IPS DF 4.7 (cell line): ENCODE results near the gene CSHL1.
"Not testable (repeated sequence)": the region's sequence is repeated elsewhere in the genome, so short reads cannot be mapped to it uniquely, and the experiment has no call there.

Source experiments
- DNase-seq: peaks from one replicate; pipeline ENCODE4 v3.0.0-alpha.2; 2013; ENCODE audit warnings: low spot score; ENCODE audit errors: extremely low read depth

Gene CSHL1

DNA sequence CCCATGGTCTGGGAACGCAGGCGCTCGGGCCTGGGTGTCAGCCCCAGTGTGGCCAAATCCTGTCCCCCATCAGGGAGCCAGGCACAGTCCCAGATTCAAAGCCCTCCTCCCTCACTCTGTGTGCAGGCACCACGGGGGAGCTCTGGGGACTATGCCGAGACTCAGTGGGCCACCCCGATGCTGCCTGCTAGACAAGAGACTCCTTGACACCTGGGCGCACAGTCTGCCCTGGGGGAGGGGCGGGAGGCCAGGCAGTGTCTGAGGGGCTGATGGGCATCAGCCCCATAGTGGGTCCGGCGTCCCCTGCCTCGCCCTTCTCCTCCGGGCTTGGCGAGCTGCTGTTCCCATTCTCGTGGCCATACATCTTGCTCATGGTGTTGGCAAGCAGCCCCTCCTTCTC lies 29.5 kb upstream of the CSHL1 start:
- no peak for DNase-seq

DNA sequence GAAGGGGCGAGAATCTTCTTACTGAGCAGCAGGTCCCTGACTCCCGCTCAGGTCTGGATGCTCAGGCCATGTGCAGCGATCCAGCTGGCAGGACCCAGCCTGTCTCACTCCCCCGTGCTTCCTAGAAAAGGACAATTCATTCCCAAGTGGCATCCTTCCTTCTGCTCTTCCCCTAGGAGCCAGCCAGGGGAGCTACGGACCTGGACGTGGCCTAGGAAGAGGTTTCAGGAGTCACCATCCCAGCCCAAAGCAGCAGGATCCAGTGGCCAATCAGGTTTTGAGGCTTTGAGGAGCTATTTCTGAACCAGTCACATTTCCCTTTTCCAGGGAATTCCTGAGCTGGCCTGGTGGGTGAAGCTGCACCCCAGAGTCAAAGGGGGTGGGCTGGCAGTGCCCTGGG lies 28.8 kb upstream of the CSHL1 start:
- no peak for DNase-seq

DNA sequence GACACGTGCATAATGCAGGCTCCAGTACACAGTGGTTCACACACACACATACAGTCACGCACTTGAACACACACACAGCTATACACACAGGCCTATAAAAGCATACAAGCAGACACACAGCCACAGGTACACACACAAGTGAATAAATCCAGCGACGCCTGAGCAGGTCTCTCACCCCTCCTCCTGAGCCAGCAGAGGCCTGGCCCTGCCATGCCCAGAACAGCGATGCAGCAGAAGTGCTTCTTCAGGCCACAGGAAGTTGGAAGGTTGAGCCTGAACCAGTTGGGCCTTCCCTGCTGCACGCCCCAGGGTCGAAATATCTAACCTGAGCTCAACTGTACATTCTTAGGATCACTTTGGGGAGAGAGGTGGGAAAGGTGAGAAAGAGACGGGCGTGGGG lies 28.3 kb upstream of the CSHL1 start:
- DNase-seq: no peak

DNA sequence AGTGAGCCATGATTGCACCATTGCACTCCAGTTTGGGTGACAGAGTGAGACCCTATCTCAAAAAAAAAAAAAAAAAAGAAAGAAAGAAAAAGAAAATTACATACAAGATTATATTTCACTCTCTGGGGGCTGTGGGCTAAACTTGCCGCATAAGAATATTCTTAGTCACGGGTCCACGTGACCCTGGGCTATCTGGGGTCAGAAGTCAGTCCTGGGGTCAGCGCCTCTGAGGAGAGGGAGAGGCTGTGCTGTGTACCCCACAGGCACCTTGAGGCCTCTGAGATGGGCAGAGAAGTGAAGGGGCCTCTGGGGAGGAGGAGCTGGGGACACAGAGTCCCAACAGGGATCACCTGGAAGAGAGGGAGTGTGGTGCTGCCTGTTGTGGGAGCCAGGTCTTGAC lies 26.9 kb upstream of the CSHL1 start:
- DNase-seq: no peak

DNA sequence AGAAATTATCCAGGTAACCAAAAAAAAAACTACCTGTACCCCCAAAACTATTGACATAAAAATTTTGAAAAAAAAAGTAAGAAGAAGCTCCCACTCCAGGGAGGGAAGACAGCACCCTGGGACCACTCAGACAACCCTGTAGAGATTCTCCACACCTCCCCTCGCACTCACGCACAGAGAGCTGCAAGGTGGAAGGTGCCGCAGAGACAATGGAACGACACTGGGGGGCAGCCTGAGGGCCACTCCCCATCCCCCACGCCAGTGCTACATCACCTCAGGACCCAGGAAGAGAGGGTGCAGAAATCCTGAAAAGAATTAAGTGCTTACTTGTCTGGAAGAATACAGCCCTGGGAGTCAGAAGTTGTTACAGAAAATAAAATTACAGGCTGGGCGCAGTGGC lies 26.3 kb upstream of the CSHL1 start:
- no peak for DNase-seq

DNA sequence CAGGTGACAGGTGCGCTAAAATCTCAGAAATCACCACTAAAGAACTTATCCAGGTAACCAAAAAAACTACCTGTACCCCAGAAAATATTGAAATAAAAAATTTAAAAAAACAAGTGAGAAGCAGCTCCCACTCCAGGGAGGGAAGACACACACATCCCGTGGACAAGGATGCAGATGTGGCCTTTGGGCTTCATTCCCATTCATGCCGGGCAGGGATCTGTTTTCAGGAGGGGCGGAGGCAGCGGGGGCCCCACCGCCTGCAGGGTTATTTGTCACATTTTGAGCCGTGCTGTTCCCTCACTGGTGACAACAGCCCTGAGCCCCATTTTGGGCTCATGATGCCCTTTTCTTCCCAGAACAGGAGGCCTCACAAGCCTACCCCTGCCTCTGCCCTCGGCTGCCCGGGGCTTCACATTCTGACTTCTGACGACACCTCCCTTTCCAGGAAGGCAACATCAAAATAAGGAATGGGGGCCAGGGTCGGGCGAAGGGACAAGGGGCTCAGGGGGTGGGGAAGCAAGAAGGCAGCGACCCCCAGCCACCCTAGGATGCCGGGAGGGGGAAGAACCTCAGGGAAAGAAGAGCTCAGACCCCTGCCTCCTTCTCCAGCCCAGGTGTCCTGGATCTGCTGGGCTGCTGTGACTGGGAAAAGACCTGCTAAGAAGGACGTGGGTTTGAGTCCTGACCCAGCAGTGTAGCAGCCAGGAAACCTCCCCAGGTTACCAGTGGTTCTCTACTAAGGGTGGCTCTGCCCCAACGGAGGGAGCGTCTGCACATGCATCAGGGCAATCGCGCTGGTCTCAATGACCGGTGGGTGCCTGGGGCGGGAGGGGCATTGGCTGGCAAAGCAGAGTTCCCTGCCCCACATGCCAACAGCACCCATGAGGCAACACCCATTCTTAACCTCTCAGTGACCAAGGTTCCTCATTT lies 23.4 kb upstream of the CSHL1 start:
- DNase-seq: no peak

DNA sequence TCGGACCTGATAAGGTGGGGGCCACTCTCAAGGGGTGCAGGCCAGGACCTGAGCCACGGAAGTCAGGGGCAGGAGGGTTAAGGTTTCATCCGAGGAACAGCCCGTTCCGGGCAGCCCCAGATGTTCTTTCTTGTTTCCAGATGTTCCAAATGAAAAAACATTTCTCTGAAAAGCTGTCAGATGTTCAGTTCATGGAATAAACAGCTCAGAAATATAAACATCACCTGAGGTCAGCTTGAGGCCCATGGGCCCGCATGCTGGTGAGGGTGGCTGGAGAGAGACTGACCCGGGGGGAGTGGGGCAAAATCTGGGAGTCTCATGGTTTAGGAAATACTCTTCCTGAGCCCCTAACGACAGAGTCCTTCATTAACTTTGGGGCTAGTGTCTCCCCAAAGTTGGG lies 22.5 kb upstream of the CSHL1 start:
- DNase-seq: no peak

DNA sequence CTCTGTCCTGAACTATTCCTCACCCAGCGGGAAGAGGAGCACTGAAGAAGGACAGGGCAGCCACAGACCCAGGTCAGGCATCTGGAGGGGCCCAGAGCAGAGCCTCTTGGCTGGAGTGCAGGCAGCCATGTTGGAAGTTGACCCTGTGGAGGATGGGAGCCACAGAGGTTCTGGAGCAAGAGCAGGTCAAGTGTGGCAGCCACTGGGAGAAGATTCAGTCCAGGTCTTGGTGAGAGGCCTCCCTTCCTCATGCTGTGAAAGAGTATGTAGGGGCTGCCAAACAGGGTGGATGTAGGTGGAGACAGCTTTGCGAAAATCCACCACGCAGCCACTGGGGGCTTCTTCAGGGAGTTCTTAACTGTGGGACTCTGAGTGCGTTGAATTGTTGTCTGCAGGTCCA lies 21.7 kb upstream of the CSHL1 start:
- DNase-seq: no peak

DNA sequence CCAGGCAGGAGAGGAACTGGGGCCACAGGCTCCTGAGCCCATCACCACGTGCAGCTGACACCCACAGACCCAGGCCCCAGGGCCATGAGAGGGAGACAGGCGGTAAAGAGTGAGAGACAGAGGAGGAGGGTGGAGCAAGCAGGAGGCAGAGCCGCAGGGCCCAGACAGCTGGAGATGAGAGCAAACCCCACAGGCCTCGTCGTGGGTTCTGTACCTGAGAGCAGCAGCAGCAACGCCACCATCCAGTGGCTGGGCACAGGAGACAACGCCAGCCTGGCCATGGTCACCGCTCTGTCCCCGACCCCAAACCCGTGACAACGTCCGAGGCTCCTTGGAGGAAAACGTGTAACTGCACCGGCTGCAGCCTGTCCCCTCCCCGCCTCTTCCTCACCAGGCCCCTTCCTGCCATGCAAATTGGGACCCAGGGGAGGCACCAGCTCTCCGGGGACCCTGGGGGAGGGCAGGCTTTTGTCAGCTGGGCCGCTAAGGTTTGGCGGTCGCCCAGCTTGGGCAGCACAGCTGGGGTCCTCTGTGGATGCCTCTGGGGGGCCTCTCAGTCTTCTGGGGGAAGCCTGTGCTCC lies 21.0 kb upstream of the CSHL1 start, which contains the start of gene CD79B:
TSS of gene CD79B (minus strand) at position 351 of the 581 bp plus-strand sequence. CDS start at position 281, 70 bp downstream.
- DNase-seq: no peak

DNA sequence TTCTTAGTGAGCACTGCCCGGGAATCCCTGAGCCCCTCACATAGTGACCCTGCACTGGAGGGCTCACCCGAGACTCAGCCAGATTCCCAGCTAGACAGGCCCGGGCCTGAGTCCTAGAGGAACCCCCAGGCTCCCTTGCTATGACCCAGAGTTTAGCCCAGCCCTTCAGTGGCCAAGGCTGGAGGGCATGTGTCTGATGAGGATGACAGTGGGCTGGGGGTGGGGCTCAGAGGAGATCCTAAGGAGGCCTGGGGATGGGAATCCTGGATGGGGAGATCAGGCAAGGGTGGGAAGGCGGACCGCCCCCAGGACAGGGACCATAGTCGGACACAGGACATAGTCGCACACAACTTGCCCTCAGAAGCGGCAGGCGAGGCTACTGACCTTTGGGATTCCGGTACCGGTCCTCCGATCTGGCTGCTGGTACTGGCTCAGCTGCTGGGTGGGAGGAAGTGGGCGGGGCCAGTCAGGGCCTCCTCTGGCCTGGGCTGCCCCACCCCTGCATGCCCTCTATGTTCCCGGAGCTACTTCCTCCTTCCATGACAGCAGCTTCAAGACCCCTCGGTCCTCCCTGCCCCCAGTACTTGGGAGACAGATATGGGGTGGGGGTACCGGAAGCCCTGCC lies 20.0 kb upstream of the CSHL1 start:
- no peak for DNase-seq

DNA sequence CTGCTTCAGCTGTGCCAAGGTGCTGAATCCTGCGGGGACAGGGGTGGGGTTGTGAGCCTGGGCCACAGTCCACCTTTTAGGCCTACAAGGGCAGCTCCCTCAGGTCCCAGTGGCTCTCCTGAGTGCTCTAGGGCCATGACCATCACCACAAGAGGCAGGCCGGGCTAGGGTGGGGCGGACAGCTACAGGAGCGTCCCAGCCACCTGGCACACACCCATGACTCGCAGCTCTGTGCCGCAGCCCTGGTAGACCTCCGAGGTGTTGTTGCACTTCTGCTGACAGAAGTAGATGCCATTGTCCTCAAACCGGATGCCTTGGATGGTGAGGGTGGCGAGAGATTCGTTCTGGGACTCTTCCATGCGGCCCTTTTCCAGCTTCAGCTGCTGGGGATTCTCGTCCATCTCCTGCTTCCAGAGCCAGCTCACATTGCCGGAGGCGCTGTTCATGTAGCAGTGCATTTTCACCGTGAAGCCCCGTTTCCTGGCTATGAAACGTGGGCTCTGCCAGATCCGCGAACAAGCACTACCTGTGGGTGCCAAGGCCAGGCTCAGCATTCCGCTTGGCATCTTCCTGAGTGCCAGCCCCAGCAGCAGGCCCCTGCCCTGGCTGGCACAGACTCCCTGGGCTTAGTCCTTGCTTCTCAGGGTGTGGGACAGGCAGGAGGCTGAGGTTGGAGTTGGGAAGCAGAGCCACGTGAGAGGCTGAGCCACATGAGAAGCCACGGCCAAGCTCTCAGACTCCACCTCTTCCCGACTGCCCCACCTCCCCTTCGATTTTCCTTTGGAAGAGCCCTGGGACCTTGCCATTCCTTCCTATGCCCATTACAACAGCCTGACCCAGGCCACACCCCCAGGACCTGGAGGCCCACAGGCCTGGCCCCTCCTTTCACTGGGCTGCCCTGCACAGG lies 19.1 kb upstream of the CSHL1 start:
- DNase-seq: no peak

DNA sequence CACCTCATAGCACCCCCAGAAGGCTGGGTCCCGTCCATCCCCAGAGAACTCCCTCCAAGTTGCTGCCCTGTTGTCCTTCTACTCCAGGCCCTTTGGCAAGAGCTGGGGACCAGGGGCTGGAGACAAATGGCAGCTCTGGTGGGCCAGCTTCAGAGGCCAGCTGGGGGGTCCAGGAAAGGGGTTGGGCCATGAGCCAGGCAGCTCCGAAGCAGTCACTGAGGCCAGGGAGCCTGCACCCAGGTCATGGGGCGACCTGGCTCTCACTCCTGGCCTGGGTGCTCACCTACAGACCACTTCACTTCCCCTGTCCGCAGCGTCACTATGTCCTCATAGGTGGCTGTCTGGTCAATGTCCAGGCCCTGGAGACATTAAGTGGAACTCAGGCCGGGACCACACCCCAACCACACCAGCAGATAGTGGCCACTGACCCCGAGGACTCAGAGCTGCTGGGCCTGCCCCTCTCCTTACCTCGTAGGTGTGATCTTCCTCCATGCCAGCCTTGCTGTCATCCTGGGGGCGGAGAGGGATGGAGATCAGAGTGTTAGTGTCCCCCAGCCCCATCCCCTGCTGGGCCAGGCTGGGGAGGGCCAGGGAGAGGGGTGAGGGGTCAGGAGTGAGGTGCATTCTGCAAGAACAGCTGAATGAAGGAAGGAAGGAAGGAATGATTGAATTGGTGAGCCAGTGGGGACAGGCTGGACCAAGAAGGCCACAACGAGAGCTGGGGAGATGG lies 18.1 kb upstream of the CSHL1 start:
- no peak for DNase-seq

DNA sequence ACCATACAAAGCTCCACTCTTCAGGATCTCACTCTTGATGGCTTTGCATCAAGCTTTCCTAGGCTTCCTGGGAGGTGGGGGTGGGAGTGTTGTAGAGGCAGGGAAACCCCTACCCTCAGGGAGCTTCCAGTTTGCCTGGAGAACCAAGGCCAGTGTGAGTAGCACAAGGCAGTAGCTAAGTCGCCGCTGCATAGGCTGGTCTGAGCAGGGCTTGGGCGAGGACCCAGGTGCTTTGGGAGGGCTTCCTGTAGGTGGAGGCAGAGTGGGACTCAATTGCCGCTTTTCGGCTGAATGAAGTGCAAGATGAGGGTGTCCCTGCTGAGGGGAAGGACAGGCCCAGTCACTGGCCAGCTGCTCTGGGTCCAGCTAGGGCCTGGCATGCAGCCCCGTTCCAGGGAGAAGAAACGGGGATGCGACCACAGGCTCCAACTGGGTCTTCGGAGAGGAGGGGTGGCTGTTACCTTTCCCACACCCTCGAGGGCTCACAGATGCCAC lies 17.2 kb upstream of the CSHL1 start:
- DNase-seq: no peak

DNA sequence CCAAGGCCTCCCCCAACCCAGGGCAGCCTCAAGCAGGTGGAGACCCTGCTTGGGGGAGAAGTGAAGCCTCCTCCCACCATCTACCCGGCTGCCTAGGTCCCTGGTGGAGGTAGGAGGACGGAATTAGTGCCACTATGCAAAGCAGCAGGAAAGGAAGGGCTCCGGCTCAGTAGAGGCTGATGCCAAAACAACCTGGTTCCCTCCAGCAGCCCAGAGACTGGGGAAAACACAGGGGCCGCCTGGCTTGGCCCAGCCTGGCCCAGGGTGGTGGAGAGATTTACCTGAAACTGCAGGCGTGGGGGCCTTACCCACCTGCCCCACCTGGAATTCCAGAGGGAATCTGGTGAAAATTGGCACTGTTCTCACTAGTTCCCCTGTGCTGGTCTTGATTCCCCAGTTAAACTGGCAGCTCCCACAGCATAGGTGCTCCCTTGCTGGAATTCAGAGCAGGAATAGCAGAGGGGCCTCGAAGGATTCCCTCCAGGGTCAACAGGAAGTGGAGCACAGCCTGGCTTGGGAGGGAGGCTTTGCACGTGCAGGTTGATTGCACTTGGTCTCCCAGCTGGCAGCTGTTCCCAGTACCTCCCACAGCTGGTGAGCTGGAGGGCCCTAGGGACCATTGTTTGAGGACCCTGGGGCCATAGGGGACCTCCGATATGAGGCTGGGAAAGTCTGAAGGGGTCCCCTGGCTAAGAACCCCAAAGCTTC lies 16.6 kb upstream of the CSHL1 start:
- DNase-seq: no peak

DNA sequence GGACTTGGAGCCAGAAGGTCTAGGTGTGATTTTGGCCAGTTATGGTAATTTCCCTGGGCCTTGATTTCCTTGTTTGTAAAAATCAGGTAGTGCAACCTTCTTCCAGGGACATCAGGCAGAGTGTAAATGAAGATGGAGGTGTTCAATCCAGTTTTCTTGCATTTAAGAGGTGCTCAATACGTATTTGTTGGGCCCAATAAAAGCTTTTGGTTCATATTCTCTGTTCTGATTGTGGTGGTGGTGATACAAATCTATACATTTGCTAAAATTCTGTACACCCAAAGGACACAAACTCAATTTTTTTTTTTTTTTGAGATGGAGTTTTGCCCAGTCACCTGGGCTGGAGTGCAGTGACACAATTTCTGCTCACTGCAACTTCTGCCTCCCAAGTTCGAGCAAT lies 15.1 kb upstream of the CSHL1 start:
- no peak for DNase-seq

DNA sequence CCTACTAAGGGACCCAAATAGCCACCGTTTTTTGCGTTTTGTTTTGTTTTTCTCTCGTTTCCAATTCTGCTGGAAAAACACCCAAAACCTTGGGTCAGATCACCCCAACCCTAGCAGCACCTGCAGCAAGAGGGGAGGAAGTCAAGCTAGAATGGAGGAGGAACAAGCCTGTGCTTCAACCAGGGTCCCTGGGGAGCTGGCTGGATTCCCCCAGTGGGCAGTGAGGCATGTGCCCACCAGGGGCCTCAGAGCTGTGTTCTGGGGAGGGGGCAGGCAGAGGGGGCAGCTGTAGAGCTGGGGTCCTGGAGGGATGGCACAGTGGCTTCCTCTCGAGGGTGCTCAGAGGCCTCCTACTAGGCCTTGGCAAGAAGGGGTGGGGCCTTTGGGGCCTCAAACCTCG lies 14.6 kb upstream of the CSHL1 start:
- no peak for DNase-seq

DNA sequence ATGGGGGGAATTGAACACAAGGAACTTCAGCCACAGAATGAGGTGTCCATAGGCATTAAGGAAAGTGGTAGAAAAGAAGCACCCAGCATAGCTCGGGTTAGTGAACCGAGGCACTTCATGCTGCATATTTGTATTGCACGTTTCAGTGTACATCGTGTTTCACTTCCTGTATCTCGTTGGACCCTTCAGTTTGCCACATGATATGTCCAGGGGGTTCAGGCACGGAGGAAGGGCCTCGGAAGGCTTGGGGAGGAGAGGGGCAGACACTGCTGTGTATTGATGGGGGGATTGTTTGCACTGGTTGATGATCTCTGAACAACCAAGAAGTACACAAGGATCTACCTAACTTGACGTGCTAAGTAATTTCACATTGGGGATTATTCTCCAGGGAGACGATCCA lies 11.3 kb upstream of the CSHL1 start:
- not testable (repeated sequence) for DNase-seq

DNA sequence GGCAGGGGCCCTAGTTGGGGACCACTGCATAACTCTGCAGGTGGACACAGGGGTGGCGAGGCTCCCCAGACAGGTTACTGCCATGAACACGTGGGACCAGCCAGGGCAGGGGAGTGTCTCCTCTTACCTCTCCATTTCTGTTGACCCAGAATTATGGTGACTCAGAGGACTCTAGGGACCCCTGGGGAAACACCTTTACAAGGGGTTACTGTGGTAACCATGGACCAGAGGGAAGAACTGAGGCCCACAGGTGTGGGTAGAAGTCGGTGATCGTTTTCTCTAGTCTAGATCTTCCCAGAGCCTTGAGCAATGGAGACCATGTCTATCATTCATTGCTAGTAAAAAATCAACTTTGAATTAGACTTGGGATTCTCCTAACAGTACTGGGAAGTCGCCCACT lies 9.7 kb upstream of the CSHL1 start:
- DNase-seq: not testable (repeated sequence)

DNA sequence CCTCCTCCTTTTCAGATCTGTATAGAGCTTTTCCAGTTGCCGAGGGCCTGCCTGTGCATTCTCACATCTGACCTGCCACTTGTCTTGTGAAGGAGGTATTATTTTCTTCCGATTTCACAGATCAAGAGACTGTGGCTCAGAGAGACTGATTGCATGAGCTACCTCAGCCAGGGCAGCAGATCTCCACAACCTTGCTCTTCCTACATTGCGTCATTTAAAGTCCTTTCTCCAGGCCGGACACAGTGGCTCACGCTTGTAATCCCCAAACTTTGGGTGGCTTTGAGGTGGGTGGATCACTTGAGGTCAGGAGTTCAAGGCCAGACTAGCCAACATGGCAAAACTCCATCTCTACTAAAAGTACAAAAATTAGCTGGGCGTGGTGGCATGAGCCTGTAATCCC lies 9.0 kb upstream of the CSHL1 start:
- DNase-seq: not testable (repeated sequence)

DNA sequence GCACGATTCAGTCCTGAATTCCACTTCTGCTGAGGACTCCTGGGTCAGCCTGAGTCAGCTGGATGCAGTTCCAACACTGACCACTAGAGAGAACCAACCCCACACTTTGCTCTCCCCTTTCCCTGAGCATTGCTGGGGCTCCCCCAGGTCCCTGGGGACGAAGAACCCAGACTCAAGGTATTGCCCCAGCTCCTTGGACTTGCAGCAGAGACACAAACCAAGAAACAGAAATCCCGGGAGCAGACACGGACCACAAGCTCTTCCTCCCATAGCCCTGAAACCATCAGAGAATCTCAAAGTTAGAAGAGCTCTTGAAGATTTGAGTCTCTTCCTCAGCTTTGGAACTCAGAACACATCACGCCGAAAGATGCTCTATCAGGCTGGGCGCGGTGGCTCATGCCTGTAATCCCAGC lies 8.3 kb upstream of the CSHL1 start:
- DNase-seq: no peak
